ENCODE data around the gene PDIA4.

GRCh38 chr7:149014309-149014708 lies 14.0 kb downstream of the PDIA4 start:
- TF ChIP-seq CTCF (conservative IDR thresholded peaks at IDR 0.05 in 1 of 2, IDR thresholded peaks at IDR 0.05 in 1 of 2; ENCODE audit: low read depth in 1 of 2, low read length in 2 of 2): no peak
- TF ChIP-seq EZH2 (IDR thresholded peaks at IDR 0.05; ENCODE audit: low read length, missing control alignments): no peak

Data from fibroblast of lung (primary cell).